ENCODE measurements around the gene NDUFB2. TPM values are rescaled to one million over a fixed set of nuclear protein-coding genes. Genes with fewer than 3 reads are reported as not detected.
"Not testable (repeated sequence)": the region's sequence is repeated elsewhere in the genome, so short reads cannot be mapped to it uniquely, and the experiment has no call there.

NDUFB2 gene
- total and polyA plus RNA-seq, 9 of the 15 experiments (the other 6 are each of a cell fraction or from before 2014, with no cell fraction given): 220 to 2,075 (median 320) TPM

DNA sequence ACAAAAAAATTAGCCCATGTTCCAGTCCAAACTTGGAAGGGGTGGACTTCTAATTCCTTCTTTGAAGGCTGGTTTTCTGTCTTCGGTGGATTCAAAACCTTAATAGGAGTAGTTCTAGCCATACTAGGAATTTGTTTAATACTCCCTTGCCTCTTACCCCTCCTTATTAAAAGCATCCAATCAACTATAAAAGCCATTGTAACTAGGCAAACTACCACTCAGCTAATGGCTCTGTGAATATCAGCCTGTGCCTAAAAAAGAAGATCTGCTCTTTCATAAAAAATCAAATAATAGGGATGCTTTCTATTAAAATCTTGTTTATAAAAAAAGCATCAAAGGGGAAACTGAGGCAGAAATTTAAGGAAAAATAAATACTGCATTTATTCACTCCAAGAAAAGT is 27.9 kb upstream of the NDUFB2 start:
- WGBS (ENCODE audit: insufficient coverage, low coverage, missing lambda C conversion rate): 4% methylated on average over 1 of the region's 1 CpG
- POLR2A ChIA-PET: interaction anchor here (0.8 to 2.4 kb wide), 4 partner anchors 9 to 1043 kb away, joined by 3 to 9 read pairs (median 4); partner anchors contain the start of gene MRPS33

DNA sequence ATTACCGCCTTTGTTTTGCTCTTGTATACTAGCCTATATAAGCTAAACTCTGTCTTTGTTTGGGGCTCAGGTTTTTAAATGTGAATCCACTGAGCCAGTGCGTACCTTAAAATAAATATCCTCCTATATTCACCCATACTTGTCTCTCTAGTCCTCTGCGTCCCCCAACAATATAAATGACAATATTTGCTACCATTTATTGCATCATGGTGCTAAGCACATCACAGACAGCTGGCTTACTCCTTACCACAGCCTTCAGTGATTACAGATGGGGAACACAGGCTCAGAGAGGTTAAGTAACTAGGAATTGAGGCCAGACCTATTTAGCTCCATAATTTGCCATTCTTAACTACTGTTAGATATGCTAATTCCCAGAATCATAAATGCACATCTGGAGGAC is 27.2 kb upstream of the NDUFB2 start:
- peaks cover 7% of the 10 kb centered on the region in 2 experiments; a peak in 4 of 5 replicates for H3K27me3 ChIP-seq (ENCODE audit: control insufficient read depth in 2 of 2, insufficient read depth in 2 of 2, low read length in 2 of 2)
- H3K4me1 ChIP-seq (replicated peaks in 1 of 2; ENCODE audit: control insufficient read depth in 2 of 2, insufficient read depth in 2 of 2, low read length in 2 of 2): peaks cover 20 to 33% of the 10 kb centered on the region in 2 experiments; a peak in 4 of 5 replicates
- in situ Hi-C loops (cut with MboI) (no loop called here), intact Hi-C loops (cut with micrococcal nuclease) (no loop called here)
- ChIA-PET CTCF (ENCODE audit: low intra/inter-chr PET ratio) (no interaction called here), POLR2A (interaction anchor here (1.0 to 2.4 kb wide), 6 partner anchors 10 to 345 kb away, joined by 3 to 9 read pairs (median 4); partner anchors contain the start of gene MRPS33)
- no peak overlapping the region for H2AFZ ChIP-seq (ENCODE audit: low read depth, low read length)
- H4K20me1 ChIP-seq (replicated peaks; ENCODE audit: control insufficient read depth, insufficient read depth, low read length): no peaks in the 10 kb centered on the region
- H3K27ac ChIP-seq (ENCODE audit: extremely low read depth, low read depth, low read length): no peak overlapping the region
- DNase-seq (ENCODE audit: extremely low read depth in 1 of 4, low spot score in 3 of 4) (no peak), FAIRE-seq (no peak), ATAC-seq (no peak)
- no peaks in the 10 kb centered on the region for H3K36me3 ChIP-seq (ENCODE audit: control insufficient read depth, insufficient read depth, low read length)
- WGBS (ENCODE audit: insufficient coverage, low coverage, missing lambda C conversion rate): 30% methylated on average over 3 of the region's 3 CpGs
- BruUV-seq (replicated peaks): no TSS peak
- TF ChIP-seq, protein P1, sequence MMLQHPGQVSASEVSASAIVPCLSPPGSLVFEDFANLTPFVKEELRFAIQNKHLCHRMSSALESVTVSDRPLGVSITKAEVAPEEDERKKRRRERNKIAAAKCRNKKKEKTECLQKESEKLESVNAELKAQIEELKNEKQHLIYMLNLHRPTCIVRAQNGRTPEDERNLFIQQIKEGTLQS (IDR thresholded peaks at IDR 0.05): peak; percentile 65
- TF ChIP-seq, protein P1 (CRISPR knock-in tag; conservative IDR thresholded peaks at IDR 0.05): no peak
- TF ChIP-seq CEBPB (tag; IDR thresholded peaks at IDR 0.05): peak; percentile 20; the same call in 1 of the 2 replicates
- peak; percentile 58; the same call in 1 of the 2 replicates for TF ChIP-seq CEBPG (CRISPR knock-in tag; IDR thresholded peaks at IDR 0.05)
- peak; percentile 21 to 77; a peak in 2 of 4 replicates for TF ChIP-seq CEBPG (tag; conservative IDR thresholded peaks at IDR 0.05 in 1 of 2, IDR thresholded peaks at IDR 0.05 in 1 of 2)
- TF ChIP-seq KLF1 (tag; IDR thresholded peaks at IDR 0.05): no peak
- H3K4me3 ChIP-seq: no peak overlapping the region
- H3K9me1 ChIP-seq (ENCODE audit: control insufficient read depth, insufficient read depth, low read length): no peaks in the 10 kb centered on the region
- no peaks in the 10 kb centered on the region for H3K79me2 ChIP-seq (ENCODE audit: control insufficient read depth, insufficient read depth, low read length)
- H3K9me3 ChIP-seq (replicated peaks; ENCODE audit: control insufficient read depth, insufficient read depth, low read depth, low read length): no peaks in the 10 kb centered on the region
- H3K9ac ChIP-seq (ENCODE audit: insufficient read depth in 1 of 2, low read depth in 2 of 2, low read length in 2 of 2): no peak overlapping the region
- H3K4me2 ChIP-seq (ENCODE audit: insufficient read depth, low read length): no peak overlapping the region

More for the DNA sequence above, 27.9 kb upstream of the NDUFB2 start:
- no peaks in the 10 kb centered on the region for H3K9me3 ChIP-seq (replicated peaks; ENCODE audit: control insufficient read depth, insufficient read depth, low read depth, low read length)
- BruUV-seq (replicated peaks): no TSS peak
- in situ Hi-C loops (cut with MboI): no loop called here
- peaks cover 7% of the 10 kb centered on the region in 2 experiments; a peak in 4 of 5 replicates for H3K27me3 ChIP-seq (ENCODE audit: control insufficient read depth in 2 of 2, insufficient read depth in 2 of 2, low read length in 2 of 2)
- H3K27ac ChIP-seq (ENCODE audit: extremely low read depth, low read depth, low read length): no peak overlapping the region
- H3K36me3 ChIP-seq (ENCODE audit: control insufficient read depth, insufficient read depth, low read length): no peaks in the 10 kb centered on the region
- no peak overlapping the region for H3K9ac ChIP-seq (ENCODE audit: insufficient read depth in 1 of 2, low read depth in 2 of 2, low read length in 2 of 2)
- ATAC-seq: no peak
- H3K4me3 ChIP-seq: no peak overlapping the region
- H3K4me2 ChIP-seq (ENCODE audit: insufficient read depth, low read length): no peak overlapping the region
- no peaks in the 10 kb centered on the region for H3K79me2 ChIP-seq (ENCODE audit: control insufficient read depth, insufficient read depth, low read length)
- H3K9me1 ChIP-seq (ENCODE audit: control insufficient read depth, insufficient read depth, low read length): no peaks in the 10 kb centered on the region
- DNase-seq (ENCODE audit: extremely low read depth in 1 of 4, low spot score in 3 of 4): no peak
- H4K20me1 ChIP-seq (replicated peaks; ENCODE audit: control insufficient read depth, insufficient read depth, low read length): no peaks in the 10 kb centered on the region
- intact Hi-C loops (cut with micrococcal nuclease): no loop called here
- no peak overlapping the region for H2AFZ ChIP-seq (ENCODE audit: low read depth, low read length)
- no peak for FAIRE-seq
- CTCF ChIA-PET (ENCODE audit: low intra/inter-chr PET ratio): no interaction called here
- no peak for TF ChIP-seq NFE2 (IDR thresholded peaks at IDR 0.05; ENCODE audit: low read depth)
- no peak for TF ChIP-seq C11orf30 (IDR thresholded peaks at IDR 0.05; ENCODE audit: low read depth)
- H3K4me1 ChIP-seq (replicated peaks in 1 of 2; ENCODE audit: control insufficient read depth in 2 of 2, insufficient read depth in 2 of 2, low read length in 2 of 2): peaks cover 15 to 27% of the 10 kb centered on the region in 2 experiments; a peak in 4 of 5 replicates

DNA sequence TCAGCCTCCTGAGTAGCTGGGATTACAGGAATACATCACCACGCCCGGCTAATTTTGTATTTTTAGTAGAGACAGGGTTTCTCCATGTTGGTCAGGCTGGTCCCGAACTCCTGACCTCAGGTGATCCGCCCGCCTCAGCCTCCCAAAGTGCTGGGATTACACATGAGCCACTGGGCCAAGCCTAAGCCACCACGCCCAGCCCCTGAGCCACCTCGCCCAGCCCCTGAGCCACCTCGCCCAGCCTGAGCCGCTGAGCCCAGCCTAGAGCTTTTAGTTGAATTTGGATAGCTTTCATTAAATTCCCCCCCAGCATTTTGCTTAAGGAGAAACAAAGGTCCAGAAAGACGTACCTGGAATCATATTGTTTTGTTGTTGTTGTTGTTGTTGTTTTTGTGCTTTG is 26.6 kb upstream of the NDUFB2 start:
- DNase-seq (ENCODE audit: extremely low read depth in 1 of 4, low spot score in 3 of 4); H3K9ac ChIP-seq (ENCODE audit: insufficient read depth in 1 of 2, low read depth in 2 of 2, low read length in 2 of 2); H3K4me3 ChIP-seq; H3K9me3 ChIP-seq (replicated peaks; ENCODE audit: control insufficient read depth, insufficient read depth, low read depth, low read length); H3K27ac ChIP-seq (ENCODE audit: extremely low read depth, low read depth, low read length); H3K9me1 ChIP-seq (ENCODE audit: control insufficient read depth, insufficient read depth, low read length); ATAC-seq; FAIRE-seq; H3K27me3 ChIP-seq (ENCODE audit: control insufficient read depth in 2 of 2, insufficient read depth in 2 of 2, low read length in 2 of 2); BruUV-seq (replicated peaks); in situ Hi-C loops (cut with MboI); H4K20me1 ChIP-seq (replicated peaks; ENCODE audit: control insufficient read depth, insufficient read depth, low read length); H2AFZ ChIP-seq (ENCODE audit: low read depth, low read length); H3K36me3 ChIP-seq (ENCODE audit: control insufficient read depth, insufficient read depth, low read length); H3K79me2 ChIP-seq (ENCODE audit: control insufficient read depth, insufficient read depth, low read length); H3K4me2 ChIP-seq (ENCODE audit: insufficient read depth, low read length): not testable (repeated sequence)
- CTCF ChIA-PET (ENCODE audit: low intra/inter-chr PET ratio): interaction anchor here (0.6 kb wide), 1 partner anchor 75 kb away, joined by 3 read pairs; no protein-coding TSS in a partner anchor
- WGBS (ENCODE audit: insufficient coverage, low coverage, missing lambda C conversion rate): 20% methylated on average over 10 of the region's 10 CpGs
- peaks cover 20 to 34% of the 10 kb centered on the region in 2 experiments; a peak in 4 of 5 replicates for H3K4me1 ChIP-seq (replicated peaks in 1 of 2; ENCODE audit: control insufficient read depth in 2 of 2, insufficient read depth in 2 of 2, low read length in 2 of 2)
- POLR2A ChIA-PET: interaction anchor here (1.0 to 2.4 kb wide), 4 partner anchors 10 to 42 kb away, joined by 3 to 9 read pairs (median 4); no protein-coding TSS in a partner anchor
- intact Hi-C loops (cut with micrococcal nuclease): loop anchor here (10.0 kb wide), 2 partner anchors 315 to 865 kb away; no protein-coding TSS in a partner anchor

All from K562 (cell line).